ENCODE measurements around the gene OSBP2. TPM values are rescaled to one million over a fixed set of nuclear protein-coding genes. Genes with fewer than 3 reads are reported as not detected.

OSBP2 gene
- total and polyA plus RNA-seq, 4 donors: 1.1 to 12.3 (median 2.6) TPM

GRCh38 chr22:30926706-30927105 is 232.0 kb downstream of the OSBP2 start:
- DNase-seq: no peak
- no peaks in the 10 kb centered on the region for H3K9me3 ChIP-seq (ENCODE audit: control insufficient read depth in 4 of 4, insufficient read depth in 3 of 4, low read length in 3 of 4)
- WGBS, 2 donors: 90 to 93% methylated on average over 4 of the region's 4 CpGs
- H3K27ac ChIP-seq (ENCODE audit: low read depth in 1 of 2, low read length in 1 of 2): no peak overlapping the region
- no peaks in the 10 kb centered on the region for H3K27me3 ChIP-seq (ENCODE audit: control insufficient read depth in 3 of 3, insufficient read depth in 3 of 3, low read length in 2 of 3)
- H3K4me1 ChIP-seq (ENCODE audit: control insufficient read depth in 5 of 5, insufficient read depth in 5 of 5, low read length in 5 of 5): peaks cover 0 to 5% (median 0%) of the 10 kb centered on the region in 5 donors
- no peak overlapping the region for H3K9ac ChIP-seq (ENCODE audit: insufficient read depth in 1 of 2, low read length in 2 of 2)
- TF ChIP-seq CTCF (IDR thresholded peaks at IDR 0.05; ENCODE audit: control extremely low read depth, extremely low read depth): no peak
- peaks cover 24 to 47% (median 32%) of the 10 kb centered on the region in 4 donors for H3K36me3 ChIP-seq (ENCODE audit: control insufficient read depth in 4 of 4, insufficient read depth in 4 of 4, low read length in 4 of 4)
- no peak overlapping the region for H3K4me3 ChIP-seq
- ATAC-seq (ENCODE audit: insufficient read depth, low FRiP score): no peak

DNA sequence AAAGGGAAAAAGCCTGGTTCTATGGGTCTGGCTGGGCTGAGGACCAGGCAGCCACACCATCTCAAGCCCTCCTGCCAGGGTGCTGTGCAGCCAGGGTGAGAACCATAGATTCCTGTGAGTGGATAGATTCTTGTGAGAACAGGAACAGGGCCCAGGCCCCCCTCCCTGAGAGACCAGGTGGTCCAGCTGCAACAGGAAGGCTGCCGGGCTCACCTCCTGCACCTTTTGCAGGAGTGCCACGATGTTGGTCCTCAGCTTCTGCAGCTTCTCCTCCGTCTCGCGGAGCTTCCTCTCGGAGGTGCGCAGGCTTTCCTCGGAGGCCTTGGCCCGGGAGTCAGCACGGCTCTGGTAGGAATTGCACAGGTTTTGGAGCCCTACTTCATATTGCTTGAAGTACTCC is 233.1 kb downstream of the OSBP2 start:
- ATAC-seq (ENCODE audit: insufficient read depth, low FRiP score) (no peak), DNase-seq (no peak)
- peaks cover 34 to 58% (median 43%) of the 10 kb centered on the region in 4 donors for H3K36me3 ChIP-seq (ENCODE audit: control insufficient read depth in 4 of 4, insufficient read depth in 4 of 4, low read length in 4 of 4)
- H3K4me3 ChIP-seq: no peak overlapping the region
- no peak overlapping the region for H3K9ac ChIP-seq (ENCODE audit: insufficient read depth in 1 of 2, low read length in 2 of 2)
- 93 to 96% methylated on average over 10 of the region's 10 CpGs for WGBS, 2 donors
- no peaks in the 10 kb centered on the region for H3K4me1 ChIP-seq (ENCODE audit: control insufficient read depth in 5 of 5, insufficient read depth in 5 of 5, low read length in 5 of 5)
- no peak for TF ChIP-seq CTCF (IDR thresholded peaks at IDR 0.05; ENCODE audit: control extremely low read depth, extremely low read depth)
- no peak overlapping the region for H3K27ac ChIP-seq (ENCODE audit: low read depth in 1 of 2, low read length in 1 of 2)
- no peaks in the 10 kb centered on the region for H3K9me3 ChIP-seq (ENCODE audit: control insufficient read depth in 4 of 4, insufficient read depth in 3 of 4, low read length in 3 of 4)
- H3K27me3 ChIP-seq (ENCODE audit: control insufficient read depth in 3 of 3, insufficient read depth in 3 of 3, low read length in 2 of 3): no peaks in the 10 kb centered on the region

- no peaks in the 10 kb centered on the region for H3K4me1 ChIP-seq (ENCODE audit: control insufficient read depth in 5 of 5, insufficient read depth in 5 of 5, low read length in 5 of 5)
- no peak overlapping the region for H3K9ac ChIP-seq (ENCODE audit: insufficient read depth in 1 of 2, low read length in 2 of 2)
- H3K27me3 ChIP-seq (ENCODE audit: control insufficient read depth in 3 of 3, insufficient read depth in 3 of 3, low read length in 2 of 3): no peaks in the 10 kb centered on the region
- H3K27ac ChIP-seq (ENCODE audit: low read depth in 1 of 2, low read length in 1 of 2): no peak overlapping the region
- DNase-seq: no peak
- no peaks in the 10 kb centered on the region for H3K9me3 ChIP-seq (ENCODE audit: control insufficient read depth in 4 of 4, insufficient read depth in 3 of 4, low read length in 3 of 4)
- H3K4me3 ChIP-seq: no peak overlapping the region
- ATAC-seq (ENCODE audit: insufficient read depth, low FRiP score): no peak
- H3K36me3 ChIP-seq (ENCODE audit: control insufficient read depth in 4 of 4, insufficient read depth in 4 of 4, low read length in 4 of 4): peaks cover 40 to 64% (median 48%) of the 10 kb centered on the region in 4 donors
- no peak for TF ChIP-seq CTCF (IDR thresholded peaks at IDR 0.05; ENCODE audit: control extremely low read depth, extremely low read depth)
- 97 to 98% methylated on average over 6 of the region's 6 CpGs for WGBS, 2 donors
Observed at GRCh38 chr22:30928401-30928800, 233.7 kb downstream of the OSBP2 start.

DNA sequence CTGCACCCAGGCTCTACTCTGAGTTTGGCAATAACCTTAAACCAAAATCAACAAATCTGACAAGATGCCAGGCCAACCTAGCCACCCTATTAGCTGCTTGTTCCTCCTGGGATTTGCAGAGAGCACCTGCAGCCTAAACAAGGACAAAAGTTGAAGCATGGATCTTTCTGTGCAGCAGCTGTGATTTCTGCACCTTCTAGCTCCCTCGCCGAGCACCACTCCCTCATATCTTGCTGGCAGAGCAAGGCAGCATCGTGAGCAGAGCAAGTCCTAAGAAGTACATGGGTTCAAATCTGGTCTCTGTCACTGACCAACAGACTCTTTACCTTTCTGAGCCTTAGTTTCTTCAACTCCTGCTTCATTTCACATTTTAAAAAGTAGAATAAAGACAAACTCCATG is 235.6 kb downstream of the OSBP2 start:
- Histone ChIP-seq H3K9me3 (ENCODE audit: control insufficient read depth in 4 of 4, insufficient read depth in 3 of 4, low read length in 3 of 4) (no peaks in the 10 kb centered on the region), H3K27me3 (ENCODE audit: control insufficient read depth in 3 of 3, insufficient read depth in 3 of 3, low read length in 2 of 3) (no peaks in the 10 kb centered on the region), H3K9ac (ENCODE audit: insufficient read depth in 1 of 2, low read length in 2 of 2) (no peak overlapping the region), H3K4me3 (no peak overlapping the region), H3K36me3 (ENCODE audit: control insufficient read depth in 4 of 4, insufficient read depth in 4 of 4, low read length in 4 of 4) (peaks cover 50 to 77% (median 60%) of the 10 kb centered on the region in 4 donors), H3K27ac (ENCODE audit: low read depth in 1 of 2, low read length in 1 of 2) (no peak overlapping the region), H3K4me1 (ENCODE audit: control insufficient read depth in 5 of 5, insufficient read depth in 5 of 5, low read length in 5 of 5) (no peaks in the 10 kb centered on the region)
- no peak for TF ChIP-seq CTCF (IDR thresholded peaks at IDR 0.05; ENCODE audit: control extremely low read depth, extremely low read depth)
- no peak for ATAC-seq (ENCODE audit: insufficient read depth, low FRiP score)
- no peak for DNase-seq
- WGBS, 2 donors: 97 to 98% methylated on average over 3 of the region's 3 CpGs

Data from lung (tissue), 12 donors.